Sigmoid colon (tissue), 3 donors: ENCODE measurements around the gene PLEKHA8.

Source experiments
- CTCF ChIP-seq, 4 experiments: fragments of 450-650 bp in 3 of 4; fragments of 200-600 bp in 1 of 4; IDR thresholded peaks; one replicate each; pipeline ENCODE4 v1.5.1; 2016 to 2019; ENCODE audit warnings: antibody characterized with exemption in 4 of 4, mild to moderate bottlenecking in 3 of 4, moderate library complexity in 2 of 4
- POLR2A ChIP-seq, 2 donors: fragments of 450-650 bp; IDR thresholded peaks; one replicate each; pipeline ENCODE4 v1.6.1; 2016; ENCODE audit warnings: antibody characterized with exemption in 2 of 2, mild to moderate bottlenecking in 2 of 2, moderate library complexity in 2 of 2

GRCh38 chr7:30093420-30093952 lies 65.3 kb downstream of the PLEKHA8 start:
- TF ChIP-seq CTCF (IDR thresholded peaks at IDR 0.05): no peak
- no peak for TF ChIP-seq POLR2A (IDR thresholded peaks at IDR 0.05)
